ENCODE data around the gene STS. TPM values are rescaled to one million over a fixed set of nuclear protein-coding genes. Genes with fewer than 3 reads are reported as not detected.

STS gene
- total RNA-seq, 1 experiment from 2014 or later: 0.54 TPM

DNA sequence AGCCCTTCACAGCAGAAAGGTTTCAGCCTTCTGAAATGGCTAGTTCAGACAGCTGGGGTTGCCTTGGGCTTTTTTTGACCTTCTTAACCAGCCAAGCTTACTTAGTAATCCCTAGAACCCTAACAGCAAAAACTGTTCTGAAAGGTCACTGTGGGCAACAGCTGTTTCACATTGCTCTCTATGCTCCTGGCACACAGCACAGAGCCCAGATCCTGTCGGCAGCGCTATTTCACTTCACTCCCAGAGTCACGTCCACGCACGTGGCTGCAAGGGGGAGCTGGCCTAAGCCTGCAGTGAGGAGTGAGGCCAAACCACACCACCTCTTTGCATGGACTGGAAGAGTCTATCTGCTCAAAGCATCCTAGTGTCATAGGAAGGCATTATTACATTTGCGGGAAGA lies 32.0 kb upstream of the STS start:
- Histone ChIP-seq H2AFZ (ENCODE audit: low read depth, low read length, poor library complexity, severe bottlenecking) (no peak overlapping the region), H3K9me3 (ENCODE audit: control insufficient read depth in 1 of 2, insufficient read depth in 1 of 2, low read depth in 1 of 2, low read length in 2 of 2) (no peaks in the 10 kb centered on the region), H3K9ac (ENCODE audit: low read length) (no peak overlapping the region), H3K79me2 (ENCODE audit: insufficient read depth, low read length) (peaks cover 28% of the 10 kb centered on the region), H3K27me3 (ENCODE audit: insufficient read depth, low read length) (no peaks in the 10 kb centered on the region), H3K4me1 (ENCODE audit: control insufficient read depth in 1 of 2, insufficient read depth in 2 of 2, low read length in 2 of 2) (peaks cover 0 to 5% of the 10 kb centered on the region in 2 experiments; a peak in 2 of 4 replicates), H3K4me3 (replicated peaks in 1 of 2; ENCODE audit: low read depth in 1 of 2, low read length in 2 of 2) (no peak overlapping the region), H3K36me3 (ENCODE audit: control insufficient read depth in 1 of 2, insufficient read depth in 2 of 2, low read length in 2 of 2) (no peaks in the 10 kb centered on the region), H4K20me1 (ENCODE audit: insufficient read depth) (no peaks in the 10 kb centered on the region), H3K27ac (ENCODE audit: low read depth, low read length) (no peak overlapping the region), H3K9me2 (ENCODE audit: insufficient read depth) (no peaks in the 10 kb centered on the region), H3K4me2 (ENCODE audit: low read length) (no peak overlapping the region)
- ChIA-PET CTCF (no interaction called here), POLR2A (no interaction called here), RAD21 (ENCODE audit: low non-redundant PET in 1 of 2, low total read pairs in 2 of 2, uncharacterized antibody in 2 of 2, unreplicated experiment in 2 of 2) (no interaction called here)
- ATAC-seq (no peak), DNase-seq (ENCODE audit: low read depth, low spot score) (no peak)
- TF ChIP-seq FOSL1 (IDR thresholded peaks at IDR 0.05; ENCODE audit: low read depth) (no peak), EZH2phosphoT487 (IDR thresholded peaks at IDR 0.05; ENCODE audit: borderline replicate concordance) (no peak), SIN3A (IDR thresholded peaks at IDR 0.05; ENCODE audit: low read depth) (no peak), POLR2A (IDR thresholded peaks at IDR 0.05; ENCODE audit: borderline replicate concordance, extremely low read depth, insufficient read depth, insufficient read length) (no peak), ZFX (IDR thresholded peaks at IDR 0.05) (no peak), SP1 (IDR thresholded peaks at IDR 0.05; ENCODE audit: low read depth) (no peak), TCF7L2 (IDR thresholded peaks at IDR 0.05; ENCODE audit: borderline replicate concordance, extremely low read depth, insufficient read depth, insufficient read length) (no peak), JUND (IDR thresholded peaks at IDR 0.05) (no peak)
- TF ChIP-seq, protein P1, sequence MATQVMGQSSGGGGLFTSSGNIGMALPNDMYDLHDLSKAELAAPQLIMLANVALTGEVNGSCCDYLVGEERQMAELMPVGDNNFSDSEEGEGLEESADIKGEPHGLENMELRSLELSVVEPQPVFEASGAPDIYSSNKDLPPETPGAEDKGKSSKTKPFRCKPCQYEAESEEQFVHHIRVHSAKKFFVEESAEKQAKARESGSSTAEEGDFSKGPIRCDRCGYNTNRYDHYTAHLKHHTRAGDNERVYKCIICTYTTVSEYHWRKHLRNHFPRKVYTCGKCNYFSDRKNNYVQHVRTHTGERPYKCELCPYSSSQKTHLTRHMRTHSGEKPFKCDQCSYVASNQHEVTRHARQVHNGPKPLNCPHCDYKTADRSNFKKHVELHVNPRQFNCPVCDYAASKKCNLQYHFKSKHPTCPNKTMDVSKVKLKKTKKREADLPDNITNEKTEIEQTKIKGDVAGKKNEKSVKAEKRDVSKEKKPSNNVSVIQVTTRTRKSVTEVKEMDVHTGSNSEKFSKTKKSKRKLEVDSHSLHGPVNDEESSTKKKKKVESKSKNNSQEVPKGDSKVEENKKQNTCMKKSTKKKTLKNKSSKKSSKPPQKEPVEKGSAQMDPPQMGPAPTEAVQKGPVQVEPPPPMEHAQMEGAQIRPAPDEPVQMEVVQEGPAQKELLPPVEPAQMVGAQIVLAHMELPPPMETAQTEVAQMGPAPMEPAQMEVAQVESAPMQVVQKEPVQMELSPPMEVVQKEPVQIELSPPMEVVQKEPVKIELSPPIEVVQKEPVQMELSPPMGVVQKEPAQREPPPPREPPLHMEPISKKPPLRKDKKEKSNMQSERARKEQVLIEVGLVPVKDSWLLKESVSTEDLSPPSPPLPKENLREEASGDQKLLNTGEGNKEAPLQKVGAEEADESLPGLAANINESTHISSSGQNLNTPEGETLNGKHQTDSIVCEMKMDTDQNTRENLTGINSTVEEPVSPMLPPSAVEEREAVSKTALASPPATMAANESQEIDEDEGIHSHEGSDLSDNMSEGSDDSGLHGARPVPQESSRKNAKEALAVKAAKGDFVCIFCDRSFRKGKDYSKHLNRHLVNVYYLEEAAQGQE (IDR thresholded peaks at IDR 0.05; ENCODE audit: low read depth): no peak
- TF ChIP-seq, protein P2, sequence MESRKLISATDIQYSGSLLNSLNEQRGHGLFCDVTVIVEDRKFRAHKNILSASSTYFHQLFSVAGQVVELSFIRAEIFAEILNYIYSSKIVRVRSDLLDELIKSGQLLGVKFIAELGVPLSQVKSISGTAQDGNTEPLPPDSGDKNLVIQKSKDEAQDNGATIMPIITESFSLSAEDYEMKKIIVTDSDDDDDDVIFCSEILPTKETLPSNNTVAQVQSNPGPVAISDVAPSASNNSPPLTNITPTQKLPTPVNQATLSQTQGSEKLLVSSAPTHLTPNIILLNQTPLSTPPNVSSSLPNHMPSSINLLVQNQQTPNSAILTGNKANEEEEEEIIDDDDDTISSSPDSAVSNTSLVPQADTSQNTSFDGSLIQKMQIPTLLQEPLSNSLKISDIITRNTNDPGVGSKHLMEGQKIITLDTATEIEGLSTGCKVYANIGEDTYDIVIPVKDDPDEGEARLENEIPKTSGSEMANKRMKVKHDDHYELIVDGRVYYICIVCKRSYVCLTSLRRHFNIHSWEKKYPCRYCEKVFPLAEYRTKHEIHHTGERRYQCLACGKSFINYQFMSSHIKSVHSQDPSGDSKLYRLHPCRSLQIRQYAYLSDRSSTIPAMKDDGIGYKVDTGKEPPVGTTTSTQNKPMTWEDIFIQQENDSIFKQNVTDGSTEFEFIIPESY (IDR thresholded peaks at IDR 0.05; ENCODE audit: extremely low read depth, insufficient replicate concordance, low read length): no peak
- TF ChIP-seq, protein P3, sequence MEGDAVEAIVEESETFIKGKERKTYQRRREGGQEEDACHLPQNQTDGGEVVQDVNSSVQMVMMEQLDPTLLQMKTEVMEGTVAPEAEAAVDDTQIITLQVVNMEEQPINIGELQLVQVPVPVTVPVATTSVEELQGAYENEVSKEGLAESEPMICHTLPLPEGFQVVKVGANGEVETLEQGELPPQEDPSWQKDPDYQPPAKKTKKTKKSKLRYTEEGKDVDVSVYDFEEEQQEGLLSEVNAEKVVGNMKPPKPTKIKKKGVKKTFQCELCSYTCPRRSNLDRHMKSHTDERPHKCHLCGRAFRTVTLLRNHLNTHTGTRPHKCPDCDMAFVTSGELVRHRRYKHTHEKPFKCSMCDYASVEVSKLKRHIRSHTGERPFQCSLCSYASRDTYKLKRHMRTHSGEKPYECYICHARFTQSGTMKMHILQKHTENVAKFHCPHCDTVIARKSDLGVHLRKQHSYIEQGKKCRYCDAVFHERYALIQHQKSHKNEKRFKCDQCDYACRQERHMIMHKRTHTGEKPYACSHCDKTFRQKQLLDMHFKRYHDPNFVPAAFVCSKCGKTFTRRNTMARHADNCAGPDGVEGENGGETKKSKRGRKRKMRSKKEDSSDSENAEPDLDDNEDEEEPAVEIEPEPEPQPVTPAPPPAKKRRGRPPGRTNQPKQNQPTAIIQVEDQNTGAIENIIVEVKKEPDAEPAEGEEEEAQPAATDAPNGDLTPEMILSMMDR (IDR thresholded peaks at IDR 0.05 in 2 of 3, conservative IDR thresholded peaks at IDR 0.05 in 1 of 3; ENCODE audit: borderline replicate concordance in 1 of 3, insufficient read depth in 1 of 3, low read depth in 2 of 3, low read length in 2 of 3): no peak
- BruUV-seq (replicated peaks): no TSS peak
- intact Hi-C loops (cut with micrococcal nuclease): no loop called here
